ENCODE measurements around the gene ITM2C.

ITM2C gene

GRCh38 chr2:230852113-230852512 lies 12.6 kb upstream of the ITM2C start:
- no peak for DNase-seq (ENCODE audit: low spot score)

- DNase-seq (ENCODE audit: low spot score), result no peak
Measured at GRCh38 chr2:230861552-230862255, 3.0 kb upstream of the ITM2C start.

GRCh38 chr2:230862292-230862691 lies 2.5 kb upstream of the ITM2C start:
- DNase-seq (ENCODE audit: low spot score), result no peak

- DNase-seq (ENCODE audit: low spot score), result no peak
Measured at GRCh38 chr2:230863031-230863430, 1.7 kb upstream of the ITM2C start.

- DNase-seq (ENCODE audit: low spot score), result no peak
Measured at GRCh38 chr2:230863442-230864121, 1.2 kb upstream of the ITM2C start.

GRCh38 chr2:230864122-230864604 lies 579 bp upstream of the ITM2C start:
- no peak for DNase-seq (ENCODE audit: low spot score)

GRCh38 chr2:230865307-230865765 lies 594 bp downstream of the ITM2C start:
- no peak for DNase-seq (ENCODE audit: low spot score)

GRCh38 chr2:230865766-230866755 lies 1.3 kb downstream of the ITM2C start:
- DNase-seq (ENCODE audit: low spot score), result peak; percentile 67

GRCh38 chr2:230866756-230867523 lies 2.2 kb downstream of the ITM2C start:
- DNase-seq (ENCODE audit: low spot score), result no peak

GRCh38 chr2:230868161-230868946 lies 3.6 kb downstream of the ITM2C start:
- DNase-seq (ENCODE audit: low spot score), result no peak

- no peak for DNase-seq (ENCODE audit: low spot score)
Measured at GRCh38 chr2:230868947-230869913, 4.5 kb downstream of the ITM2C start.

- DNase-seq (ENCODE audit: low spot score), result no peak
Measured at GRCh38 chr2:230869914-230870543, 5.3 kb downstream of the ITM2C start.

GRCh38 chr2:230870544-230871360 lies 6.0 kb downstream of the ITM2C start:
- no peak for DNase-seq (ENCODE audit: low spot score)

GRCh38 chr2:230871361-230872150 lies 6.8 kb downstream of the ITM2C start:
- no peak for DNase-seq (ENCODE audit: low spot score)

GRCh38 chr2:230872151-230872967 lies 7.6 kb downstream of the ITM2C start:
- DNase-seq (ENCODE audit: low spot score), result no peak

GRCh38 chr2:230872968-230873660 lies 8.4 kb downstream of the ITM2C start:
- no peak for DNase-seq (ENCODE audit: low spot score)
